Measurements from ENCODE around the gene PTPN11.

GRCh38 chr12:112458330-112458729, 39.6 kb downstream of the PTPN11 start:
- no peak for TF ChIP-seq TAF1 (IDR thresholded peaks at IDR 0.05; ENCODE audit: low read depth, low read length)
- no peak for TF ChIP-seq TCF12 (IDR thresholded peaks at IDR 0.05; ENCODE audit: low read depth, low read length)
- no peak for TF ChIP-seq SIRT6 (IDR thresholded peaks at IDR 0.05; ENCODE audit: low read length)
- TF ChIP-seq CTCF (IDR thresholded peaks at IDR 0.05; ENCODE audit: control extremely low read depth in 1 of 3, insufficient read depth in 1 of 3, low read depth in 1 of 3, low read length in 3 of 3) = no peak
- no peak for TF ChIP-seq EP300 (IDR thresholded peaks at IDR 0.05; ENCODE audit: borderline replicate concordance in 1 of 2, low read depth in 2 of 2, low read length in 2 of 2)
- no peak for TF ChIP-seq SRF (IDR thresholded peaks at IDR 0.05; ENCODE audit: low read depth, low read length)
- no peak for TF ChIP-seq POLR2AphosphoS5 (IDR thresholded peaks at IDR 0.05; ENCODE audit: low read depth, low read length)
- no peak for TF ChIP-seq CEBPB (IDR thresholded peaks at IDR 0.05; ENCODE audit: low read depth, low read length)
- TF ChIP-seq ATF2 (IDR thresholded peaks at IDR 0.05; ENCODE audit: low read length) = no peak
- no peak for TF ChIP-seq RAD21 (IDR thresholded peaks at IDR 0.05 in 1 of 2, conservative IDR thresholded peaks at IDR 0.05 in 1 of 2; ENCODE audit: low read depth in 2 of 2, low read length in 2 of 2)
- no peak for TF ChIP-seq POLR2A (IDR thresholded peaks at IDR 0.05; ENCODE audit: control extremely low read depth in 1 of 2, low read depth in 2 of 2, low read length in 2 of 2)
- no peak for TF ChIP-seq RFX5 (IDR thresholded peaks at IDR 0.05; ENCODE audit: borderline replicate concordance, low read depth, low read length)
- no peak for TF ChIP-seq NRF1 (IDR thresholded peaks at IDR 0.05; ENCODE audit: low read depth, low read length)
